WI38 (cell line): Measurements from ENCODE around the gene IGSF9B.

Experiments used
- H3K4me3 ChIP-seq: 2 replicates; pipeline ENCODE4 v1.5.1; 2011; ENCODE audit warnings: low read depth, mild to moderate bottlenecking, control low read depth, low read length
- TF ChIP-seq, protein P1 (sequence below): IDR thresholded peaks from 2 replicates; pipeline ENCODE4 v1.5.1; 2012; ENCODE audit warnings: low read depth, mild to moderate bottlenecking, control low read depth, low read length

IGSF9B gene

DNA sequence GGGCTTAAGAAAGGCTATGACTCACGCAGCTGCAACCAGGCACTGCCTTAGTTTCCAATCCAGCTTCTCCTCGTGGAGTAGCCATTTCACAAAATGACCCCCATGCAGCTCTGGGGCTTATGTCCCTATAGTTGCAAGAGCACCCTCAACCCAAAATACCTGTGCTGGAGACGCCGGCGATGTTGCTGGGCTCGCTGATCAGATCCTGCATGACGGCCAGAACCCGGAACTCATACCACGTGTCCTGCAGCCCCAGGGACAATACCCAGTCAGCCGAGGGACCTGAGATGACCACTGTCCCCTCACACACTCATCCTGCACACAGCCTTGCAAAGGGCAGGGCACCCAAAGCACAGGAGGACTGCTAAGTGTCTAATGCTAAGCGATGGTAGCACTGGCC, 32.1 kb downstream of the IGSF9B start:
- TF ChIP-seq, protein P1, sequence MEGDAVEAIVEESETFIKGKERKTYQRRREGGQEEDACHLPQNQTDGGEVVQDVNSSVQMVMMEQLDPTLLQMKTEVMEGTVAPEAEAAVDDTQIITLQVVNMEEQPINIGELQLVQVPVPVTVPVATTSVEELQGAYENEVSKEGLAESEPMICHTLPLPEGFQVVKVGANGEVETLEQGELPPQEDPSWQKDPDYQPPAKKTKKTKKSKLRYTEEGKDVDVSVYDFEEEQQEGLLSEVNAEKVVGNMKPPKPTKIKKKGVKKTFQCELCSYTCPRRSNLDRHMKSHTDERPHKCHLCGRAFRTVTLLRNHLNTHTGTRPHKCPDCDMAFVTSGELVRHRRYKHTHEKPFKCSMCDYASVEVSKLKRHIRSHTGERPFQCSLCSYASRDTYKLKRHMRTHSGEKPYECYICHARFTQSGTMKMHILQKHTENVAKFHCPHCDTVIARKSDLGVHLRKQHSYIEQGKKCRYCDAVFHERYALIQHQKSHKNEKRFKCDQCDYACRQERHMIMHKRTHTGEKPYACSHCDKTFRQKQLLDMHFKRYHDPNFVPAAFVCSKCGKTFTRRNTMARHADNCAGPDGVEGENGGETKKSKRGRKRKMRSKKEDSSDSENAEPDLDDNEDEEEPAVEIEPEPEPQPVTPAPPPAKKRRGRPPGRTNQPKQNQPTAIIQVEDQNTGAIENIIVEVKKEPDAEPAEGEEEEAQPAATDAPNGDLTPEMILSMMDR: no peak
- H3K4me3 ChIP-seq: no peak overlapping the region

DNA sequence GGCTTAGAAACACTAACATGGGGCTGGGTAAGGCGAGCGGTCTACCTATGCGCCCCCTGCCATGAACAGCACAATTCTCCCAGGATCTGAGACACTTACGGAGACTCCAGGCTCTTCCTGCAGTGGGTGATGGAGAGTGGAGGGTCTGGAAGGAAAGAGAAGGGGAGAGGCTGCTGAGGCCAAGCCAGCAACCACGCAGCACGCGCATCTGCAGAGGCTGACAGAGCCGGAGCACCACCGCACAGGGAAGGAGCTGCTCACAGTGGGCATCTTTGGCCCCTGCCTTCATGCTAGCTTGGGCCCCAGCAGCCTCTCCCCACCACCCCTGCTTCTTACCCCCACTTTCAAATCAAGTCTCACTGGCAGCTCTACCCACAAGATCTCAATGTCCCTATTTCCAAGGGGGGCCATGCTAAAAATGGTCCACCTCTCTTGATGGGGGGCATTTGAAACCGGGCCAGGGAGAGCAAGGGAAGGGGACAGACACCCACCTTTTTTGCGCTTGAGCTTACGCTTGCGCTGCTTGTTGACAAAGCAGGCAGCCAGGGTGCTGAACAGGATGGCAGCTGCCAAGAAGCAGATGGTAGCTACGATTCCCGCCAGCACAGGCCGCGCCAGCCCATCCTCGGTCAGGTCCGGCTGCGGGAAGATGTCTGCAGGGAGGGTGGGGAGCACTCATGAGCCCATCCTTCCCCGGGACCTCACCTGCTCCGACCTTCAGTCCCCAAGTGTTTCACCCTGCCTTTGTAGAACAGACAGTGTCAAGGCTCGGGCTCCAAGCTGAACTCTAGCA, 34.5 kb downstream of the IGSF9B start:
- no peak overlapping the region for H3K4me3 ChIP-seq
- TF ChIP-seq, protein P1: no peak

DNA sequence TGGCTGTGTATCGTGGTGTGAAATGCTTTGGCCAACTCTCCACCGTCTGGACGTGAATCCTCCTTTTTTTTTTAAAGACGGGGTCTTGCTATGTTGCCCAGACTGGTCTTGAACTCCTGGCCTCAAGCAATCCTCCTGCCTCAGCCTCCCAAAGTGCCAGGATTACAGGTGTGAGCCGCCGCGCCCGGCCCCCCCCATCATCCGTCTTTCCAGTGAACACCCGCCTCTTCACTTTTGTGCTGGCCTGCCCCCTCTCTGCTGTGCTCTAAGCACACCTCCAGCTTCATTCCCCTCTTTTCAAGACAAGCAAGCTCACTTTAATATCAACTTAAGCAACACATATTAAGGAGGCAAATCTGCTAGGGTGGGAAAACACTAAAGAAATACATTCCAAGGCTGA, 35.3 kb downstream of the IGSF9B start:
- TF ChIP-seq, protein P1: no peak
- no peak overlapping the region for H3K4me3 ChIP-seq

DNA sequence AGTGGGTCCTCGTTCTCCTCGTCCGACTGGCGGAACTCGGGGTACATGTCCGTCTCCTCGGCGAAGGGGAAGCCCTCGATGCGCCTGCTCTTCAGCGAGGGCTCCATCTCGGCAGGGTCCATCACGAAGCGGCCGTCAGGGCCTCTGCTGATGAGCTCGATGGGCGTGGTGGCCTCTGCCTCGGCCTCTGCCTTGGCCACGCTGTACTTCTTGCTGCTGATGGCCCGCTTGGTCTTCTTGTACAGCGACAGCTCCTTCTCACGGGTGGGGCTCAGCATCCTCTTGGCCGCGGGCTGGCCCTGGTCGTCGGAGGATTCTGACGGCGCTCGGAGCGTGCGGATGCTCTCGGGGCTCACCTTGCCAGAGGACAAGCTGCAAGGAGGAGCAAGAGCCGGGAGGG, 35.7 kb downstream of the IGSF9B start:
- TF ChIP-seq, protein P1: no peak
- H3K4me3 ChIP-seq: no peak overlapping the region

DNA sequence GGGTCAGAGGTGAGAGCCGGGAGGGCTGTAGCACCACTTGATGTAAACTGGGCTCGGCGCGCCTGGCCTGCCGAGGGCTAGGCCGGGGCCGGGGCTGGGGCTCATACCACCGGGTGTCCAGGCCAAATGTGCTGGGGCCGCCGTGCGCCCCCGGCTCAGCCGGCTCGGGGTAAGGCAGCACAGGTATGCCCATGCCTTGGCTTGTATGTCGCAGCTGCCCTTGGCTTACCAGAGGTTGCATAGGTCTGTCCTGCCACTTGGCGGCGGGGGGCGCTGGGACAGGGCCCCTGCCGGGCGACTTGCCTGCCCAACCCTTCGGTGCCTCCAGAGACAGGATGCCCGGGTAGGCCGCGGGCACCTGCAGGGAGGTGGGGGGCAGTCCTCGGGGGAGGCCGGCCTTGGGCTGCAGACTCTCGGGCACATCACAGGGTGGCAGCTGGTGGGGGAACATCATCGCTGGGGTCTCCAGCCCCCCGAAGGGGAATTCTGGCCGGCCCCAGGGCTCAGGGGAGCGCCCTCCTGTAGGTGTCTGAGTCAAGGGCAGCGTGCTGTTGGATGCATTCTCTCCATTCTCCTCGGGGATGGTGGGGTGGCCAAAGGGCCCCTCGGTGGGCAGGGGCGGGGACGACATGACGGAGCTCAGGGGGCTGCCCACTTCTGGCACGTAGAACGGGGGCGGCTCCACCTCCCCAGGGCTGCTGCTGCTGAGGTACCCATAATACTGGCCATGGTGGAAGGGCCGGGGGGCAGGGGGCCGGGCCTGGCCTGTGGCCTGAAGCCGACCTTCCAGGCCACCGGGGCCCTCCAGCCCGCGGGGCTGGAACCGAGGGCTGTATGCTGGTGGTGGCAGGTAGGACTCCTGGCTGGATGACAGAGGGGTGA, 36.4 kb downstream of the IGSF9B start:
- TF ChIP-seq, protein P1: no peak
- H3K4me3 ChIP-seq: no peak overlapping the region

DNA sequence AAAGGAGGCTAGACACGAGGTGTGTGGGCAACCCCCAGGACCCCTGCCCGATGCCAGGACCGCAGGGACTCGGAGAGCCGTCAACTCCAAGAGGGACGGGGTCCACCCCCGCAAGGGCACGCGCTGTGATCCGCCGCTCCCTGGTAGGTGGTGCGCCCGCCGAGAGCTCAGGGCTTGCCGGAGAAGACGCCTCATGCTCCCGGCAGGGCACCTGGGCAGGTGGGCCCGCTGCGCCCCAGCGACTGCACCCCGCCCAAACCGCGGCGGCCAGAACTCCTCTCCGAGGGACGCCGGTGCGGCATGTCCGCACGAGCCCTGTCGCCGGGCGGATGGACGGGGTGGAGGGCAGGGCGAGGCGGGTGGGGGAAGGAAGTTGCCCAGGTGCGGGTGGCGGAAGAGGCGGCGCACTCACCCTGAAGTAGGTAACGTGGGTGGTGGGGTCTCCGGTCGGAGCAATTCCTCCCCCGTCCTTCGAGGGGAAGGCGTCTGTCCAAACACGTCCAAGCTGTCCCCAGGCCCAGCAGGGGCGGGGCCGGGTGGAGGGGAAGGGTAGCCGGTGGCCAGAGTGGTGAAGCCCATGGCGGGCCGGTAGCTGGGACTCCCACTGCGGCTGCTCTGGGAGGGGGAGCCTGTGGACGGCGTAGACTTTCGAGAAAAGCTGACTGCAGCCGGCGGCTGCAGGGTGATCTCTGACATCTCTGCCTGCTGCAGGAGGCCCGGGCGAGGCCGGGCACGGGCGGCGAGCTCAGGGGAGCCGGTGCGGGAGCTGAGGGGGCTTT, 37.2 kb downstream of the IGSF9B start:
- TF ChIP-seq, protein P1: no peak
- H3K4me3 ChIP-seq: no peak overlapping the region
